Activated naive CD4-positive, alpha-beta T cell treated with anti-CD3 and anti-CD28 coated beads, Interleukin-2, amount 10 ng/mL, durations not matched to agents 7 days and 5 days (primary cell): ENCODE data around the gene GTF2H4.
A peak's percentile ranks its signal among the peaks of the same experiment; 100 is the strongest.
"Not testable (repeated sequence)": the region's sequence is repeated elsewhere in the genome, so short reads cannot be mapped to it uniquely, and the experiment has no call there.

Source experiments
- CTCF ChIA-PET: fragments of 350-600 bp; sonication (Branson Sonifier 250); formaldehyde crosslinking; loops from one replicate; lab custom pipeline; 2021; ENCODE audit warnings: antibody characterized with exemption; lab: Charles Lee
- DNase-seq: peaks from one replicate; pipeline ENCODE4 v3.0.0-alpha.2; 2020
- H3K27ac Mint-ChIP-seq: one replicate; pipeline ENCODE4 v1.8.0; 2021; ENCODE audit warnings: mild to moderate bottlenecking, moderate library complexity, mixed read lengths
- H3K27me3 Mint-ChIP-seq: one replicate; pipeline ENCODE4 v1.8.0; 2021; ENCODE audit warnings: mild to moderate bottlenecking, mixed read lengths
- H3K36me3 Mint-ChIP-seq: one replicate; pipeline ENCODE4 v1.8.0; 2021; ENCODE audit warnings: mixed read lengths
- H3K4me1 Mint-ChIP-seq: one replicate; pipeline ENCODE4 v1.8.0; 2021; ENCODE audit warnings: mixed read lengths
- H3K4me3 Mint-ChIP-seq: one replicate; pipeline ENCODE4 v1.8.0; 2021; ENCODE audit warnings: mild to moderate bottlenecking, moderate library complexity, mixed read lengths
- H3K9me3 Mint-ChIP-seq: one replicate; pipeline ENCODE4 v1.8.0; 2021; ENCODE audit warnings: mixed read lengths

The GTF2H4 gene

GRCh38 chr6:30894935-30895334 is 13.1 kb upstream of the GTF2H4 start:
- no peaks in the 10 kb centered on the region for H3K4me1 Mint-ChIP-seq
- no peaks in the 10 kb centered on the region for H3K9me3 Mint-ChIP-seq
- H3K36me3 Mint-ChIP-seq: no peaks in the 10 kb centered on the region
- no peak for DNase-seq
- no peak overlapping the region for H3K27ac Mint-ChIP-seq
- CTCF ChIA-PET: no interaction called here
- no peak overlapping the region for H3K4me3 Mint-ChIP-seq
- H3K27me3 Mint-ChIP-seq: peaks cover 11% of the 10 kb centered on the region

GRCh38 chr6:30895343-30895742 is 12.7 kb upstream of the GTF2H4 start:
- no peak for DNase-seq
- Mint-ChIP-seq H3K9me3 (no peaks in the 10 kb centered on the region), H3K4me3 (no peak overlapping the region), H3K27ac (no peak overlapping the region), H3K27me3 (peaks cover 10% of the 10 kb centered on the region), H3K4me1 (no peaks in the 10 kb centered on the region), H3K36me3 (no peaks in the 10 kb centered on the region)
- CTCF ChIA-PET: no interaction called here

DNA sequence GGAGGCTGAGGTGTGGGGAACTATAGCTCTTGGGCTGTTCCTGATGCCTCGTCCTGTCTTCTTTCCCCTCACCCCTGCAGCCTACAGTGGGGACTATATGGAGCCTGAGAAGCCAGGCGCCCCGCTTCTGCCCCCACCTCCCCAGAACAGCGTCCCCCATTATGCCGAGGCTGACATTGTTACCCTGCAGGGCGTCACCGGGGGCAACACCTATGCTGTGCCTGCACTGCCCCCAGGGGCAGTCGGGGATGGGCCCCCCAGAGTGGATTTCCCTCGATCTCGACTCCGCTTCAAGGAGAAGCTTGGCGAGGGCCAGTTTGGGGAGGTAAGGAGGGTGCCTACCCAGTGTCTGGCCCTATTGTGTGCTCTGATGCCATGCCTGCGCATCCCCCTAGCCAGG is 11.5 kb upstream of the GTF2H4 start:
- H3K4me3 Mint-ChIP-seq: no peak overlapping the region
- CTCF ChIA-PET: interaction anchor here (1.5 kb wide), 1 partner anchor 11 kb away, joined by 4 read pairs; the partner anchor contains the start of gene GTF2H4
- no peaks in the 10 kb centered on the region for H3K36me3 Mint-ChIP-seq

DNA sequence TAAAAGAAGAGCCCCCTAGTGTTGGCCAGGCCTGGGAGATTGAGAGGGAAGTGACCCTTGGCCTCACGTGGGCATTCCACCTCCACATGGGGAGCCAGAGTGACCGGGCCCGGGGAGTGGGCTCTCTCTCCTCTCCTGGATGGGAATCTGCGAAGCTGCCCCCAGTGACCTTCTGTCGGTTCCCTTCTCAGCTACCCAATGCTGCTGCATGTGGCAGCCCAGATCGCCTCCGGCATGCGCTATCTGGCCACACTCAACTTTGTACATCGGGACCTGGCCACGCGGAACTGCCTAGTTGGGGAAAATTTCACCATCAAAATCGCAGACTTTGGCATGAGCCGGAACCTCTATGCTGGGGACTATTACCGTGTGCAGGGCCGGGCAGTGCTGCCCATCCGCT is 10.1 kb upstream of the GTF2H4 start:
- Mint-ChIP-seq H3K9me3 (no peaks in the 10 kb centered on the region), H3K27ac (no peak overlapping the region), H3K4me1 (peaks cover 4% of the 10 kb centered on the region), H3K36me3 (no peaks in the 10 kb centered on the region), H3K4me3 (no peak overlapping the region), H3K27me3 (peaks cover 11% of the 10 kb centered on the region)
- CTCF ChIA-PET: no interaction called here
- no peak for DNase-seq

More for the DNA sequence above, 11.5 kb upstream of the GTF2H4 start:
- Mint-ChIP-seq H3K4me1 (no peaks in the 10 kb centered on the region), H3K9me3 (no peaks in the 10 kb centered on the region), H3K27me3 (peaks cover 7% of the 10 kb centered on the region), H3K27ac (no peak overlapping the region)
- no peak for DNase-seq

GRCh38 chr6:30898750-30899360 is 9.2 kb upstream of the GTF2H4 start:
- CTCF ChIA-PET: interaction anchor here (1.7 kb wide), 1 partner anchor 188 kb away, joined by 4 read pairs; no protein-coding TSS in a partner anchor
- Mint-ChIP-seq H3K27ac (no peak overlapping the region), H3K36me3 (no peaks in the 10 kb centered on the region), H3K9me3 (no peaks in the 10 kb centered on the region), H3K27me3 (peaks cover 11% of the 10 kb centered on the region), H3K4me3 (no peak overlapping the region), H3K4me1 (peaks cover 5% of the 10 kb centered on the region)
- DNase-seq: no peak

GRCh38 chr6:30900863-30901417 is 7.1 kb upstream of the GTF2H4 start:
- H3K27ac Mint-ChIP-seq: no peak overlapping the region
- no peak overlapping the region for H3K4me3 Mint-ChIP-seq
- no peaks in the 10 kb centered on the region for H3K9me3 Mint-ChIP-seq
- CTCF ChIA-PET: interaction anchor here (0.8 to 0.9 kb wide), 2 partner anchors 11 to 179 kb away, joined by 3 to 4 read pairs; no protein-coding TSS in a partner anchor
- DNase-seq: no peak
- no peaks in the 10 kb centered on the region for H3K36me3 Mint-ChIP-seq
- H3K27me3 Mint-ChIP-seq: peaks cover 11% of the 10 kb centered on the region
- peaks cover 5% of the 10 kb centered on the region for H3K4me1 Mint-ChIP-seq

DNA sequence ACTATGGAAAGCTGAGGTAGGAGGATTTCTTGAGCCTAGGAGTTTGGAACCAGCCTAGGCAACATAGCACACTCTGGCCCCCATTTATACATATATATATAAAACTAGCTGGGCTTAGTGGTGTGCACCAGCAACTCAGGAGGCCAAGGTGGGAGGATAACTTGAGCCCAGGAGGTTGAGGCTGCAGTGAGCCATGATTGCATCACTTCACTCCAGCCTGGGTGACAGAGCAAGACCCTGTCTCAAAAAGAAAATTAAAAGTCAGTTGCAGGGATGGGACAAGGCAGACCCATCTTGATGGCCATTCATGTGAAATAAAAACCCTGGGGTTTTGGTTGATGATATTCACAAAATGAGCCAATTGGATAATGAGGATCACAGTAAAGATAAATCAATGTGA is 6.6 kb upstream of the GTF2H4 start:
- H3K27me3 Mint-ChIP-seq: peaks cover 11% of the 10 kb centered on the region
- H3K27ac Mint-ChIP-seq: no peak overlapping the region
- no peak overlapping the region for H3K4me3 Mint-ChIP-seq
- H3K36me3 Mint-ChIP-seq: no peaks in the 10 kb centered on the region
- no peak for DNase-seq
- H3K9me3 Mint-ChIP-seq: no peaks in the 10 kb centered on the region
- peaks cover 5% of the 10 kb centered on the region for H3K4me1 Mint-ChIP-seq
- CTCF ChIA-PET: interaction anchor here (0.8 to 0.9 kb wide), 2 partner anchors 12 to 178 kb away, joined by 3 to 4 read pairs; no protein-coding TSS in a partner anchor

DNA sequence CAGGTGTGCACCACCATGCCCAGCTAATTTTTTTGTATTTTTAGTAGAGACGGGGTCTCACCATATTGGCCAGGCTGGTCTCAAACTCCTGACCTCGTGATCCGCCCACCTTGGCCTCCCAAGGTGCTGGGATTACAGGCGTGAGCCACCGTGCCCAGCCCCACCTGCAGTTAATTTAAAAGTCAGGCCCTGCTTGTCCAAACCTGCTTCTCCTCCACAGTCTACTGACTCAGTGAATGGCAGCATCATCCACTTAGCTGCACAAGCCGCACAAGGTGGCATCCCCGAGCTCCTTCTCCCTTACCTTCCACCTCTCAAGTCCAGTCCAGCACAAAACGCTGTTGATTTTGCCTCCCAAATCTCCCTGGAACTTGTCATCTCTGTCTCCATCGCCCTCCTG is 5.8 kb upstream of the GTF2H4 start:
- CTCF ChIA-PET, DNase-seq, H3K4me1 Mint-ChIP-seq, H3K9me3 Mint-ChIP-seq, H3K36me3 Mint-ChIP-seq, H3K4me3 Mint-ChIP-seq, H3K27ac Mint-ChIP-seq: not testable (repeated sequence)
- H3K27me3 Mint-ChIP-seq: peaks cover 11% of the 10 kb centered on the region

DNA sequence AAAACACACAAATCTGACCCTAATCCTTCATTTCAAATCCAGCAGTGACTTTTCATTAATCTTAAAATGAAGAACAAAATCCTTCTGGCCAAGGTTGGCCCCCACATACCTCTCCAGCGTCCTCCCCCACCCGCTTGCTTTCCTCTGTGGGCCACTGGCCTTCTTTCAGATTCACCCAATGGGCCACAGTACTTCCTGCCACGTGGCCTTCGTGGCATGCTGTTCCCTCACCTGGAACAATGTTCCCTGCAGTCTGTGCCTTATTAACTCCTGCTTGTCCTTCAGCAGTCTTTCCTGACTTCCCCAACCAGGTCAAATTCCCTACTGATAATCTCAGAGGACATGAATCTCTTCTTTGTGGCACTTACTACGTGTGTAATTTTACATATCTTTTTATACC is 5.3 kb upstream of the GTF2H4 start:
- Mint-ChIP-seq H3K27ac (no peak overlapping the region), H3K4me3 (no peak overlapping the region), H3K4me1 (peaks cover 13% of the 10 kb centered on the region), H3K27me3 (peaks cover 11% of the 10 kb centered on the region), H3K9me3 (no peaks in the 10 kb centered on the region), H3K36me3 (no peaks in the 10 kb centered on the region)
- CTCF ChIA-PET: no interaction called here
- DNase-seq: no peak

GRCh38 chr6:30903236-30903635 is 4.8 kb upstream of the GTF2H4 start:
- Mint-ChIP-seq H3K4me1 (peaks cover 18% of the 10 kb centered on the region), H3K9me3 (no peaks in the 10 kb centered on the region), H3K27me3 (peaks cover 11% of the 10 kb centered on the region), H3K27ac (no peak overlapping the region), H3K4me3 (no peak overlapping the region), H3K36me3 (no peaks in the 10 kb centered on the region)
- CTCF ChIA-PET: no interaction called here
- DNase-seq: no peak

DNA sequence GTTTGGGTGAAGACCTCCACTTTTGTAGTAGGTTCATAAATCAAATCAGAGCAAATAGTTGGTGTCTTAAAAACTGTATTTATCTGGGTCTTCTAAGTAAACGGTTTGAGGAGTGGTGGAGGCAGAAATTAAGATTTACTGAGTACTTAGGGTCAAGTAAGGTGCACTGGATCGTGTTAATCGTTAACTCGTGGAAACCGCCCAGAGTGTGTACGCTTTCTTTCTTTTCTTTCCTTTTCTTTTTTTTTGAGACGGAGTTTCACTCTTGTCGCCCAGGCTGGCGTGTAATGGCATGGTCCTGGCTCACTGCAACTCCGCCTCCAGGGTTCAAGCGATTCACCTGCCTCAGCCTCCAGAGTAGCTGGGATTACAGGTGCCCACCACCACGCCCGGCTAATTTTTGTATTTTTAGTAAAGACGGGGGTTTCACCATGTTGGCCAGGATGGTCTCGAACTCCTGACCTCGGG is 683 bp upstream of the GTF2H4 start:
- Mint-ChIP-seq H3K4me3 (peak overlapping the region; percentile 97), H3K4me1 (peaks cover 29% of the 10 kb centered on the region), H3K36me3 (peaks cover 13% of the 10 kb centered on the region)
- not testable (repeated sequence) for H3K27ac Mint-ChIP-seq, H3K27me3 Mint-ChIP-seq, DNase-seq, H3K9me3 Mint-ChIP-seq
- CTCF ChIA-PET: interaction anchor here (1.0 to 3.4 kb wide), 8 partner anchors 9 to 190 kb away, joined by 3 to 11 read pairs (median 4); partner anchors contain the start of gene MDC1

GRCh38 chr6:30908700-30909099 is 693 bp downstream of the GTF2H4 start:
- H3K27ac Mint-ChIP-seq: no peak overlapping the region
- no peaks in the 10 kb centered on the region for H3K9me3 Mint-ChIP-seq

GRCh38 chr6:30910473-30910872 is 2.5 kb downstream of the GTF2H4 start:
- H3K4me3 Mint-ChIP-seq, H3K27ac Mint-ChIP-seq, H3K27me3 Mint-ChIP-seq, H3K9me3 Mint-ChIP-seq, DNase-seq: not testable (repeated sequence)
- Mint-ChIP-seq H3K4me1 (peaks cover 42% of the 10 kb centered on the region), H3K36me3 (peaks cover 22% of the 10 kb centered on the region)
- CTCF ChIA-PET: interaction anchor here (0.9 to 11.3 kb wide), 3 partner anchors 82 to 172 kb away, joined by 3 to 202 read pairs (median 11); no protein-coding TSS in a partner anchor

More at GRCh38 chr6:30908700-30909099, 693 bp downstream of the GTF2H4 start:
- CTCF ChIA-PET: interaction anchor here (0.8 to 3.4 kb wide), 3 partner anchors 10 to 171 kb away, joined by 3 to 11 read pairs (median 4); no protein-coding TSS in a partner anchor
- peaks cover 22% of the 10 kb centered on the region for H3K36me3 Mint-ChIP-seq
- peak overlapping the region; percentile 97 for H3K4me3 Mint-ChIP-seq
- H3K27me3 Mint-ChIP-seq: no peaks in the 10 kb centered on the region
- H3K4me1 Mint-ChIP-seq: peaks cover 32% of the 10 kb centered on the region
- no peak for DNase-seq

DNA sequence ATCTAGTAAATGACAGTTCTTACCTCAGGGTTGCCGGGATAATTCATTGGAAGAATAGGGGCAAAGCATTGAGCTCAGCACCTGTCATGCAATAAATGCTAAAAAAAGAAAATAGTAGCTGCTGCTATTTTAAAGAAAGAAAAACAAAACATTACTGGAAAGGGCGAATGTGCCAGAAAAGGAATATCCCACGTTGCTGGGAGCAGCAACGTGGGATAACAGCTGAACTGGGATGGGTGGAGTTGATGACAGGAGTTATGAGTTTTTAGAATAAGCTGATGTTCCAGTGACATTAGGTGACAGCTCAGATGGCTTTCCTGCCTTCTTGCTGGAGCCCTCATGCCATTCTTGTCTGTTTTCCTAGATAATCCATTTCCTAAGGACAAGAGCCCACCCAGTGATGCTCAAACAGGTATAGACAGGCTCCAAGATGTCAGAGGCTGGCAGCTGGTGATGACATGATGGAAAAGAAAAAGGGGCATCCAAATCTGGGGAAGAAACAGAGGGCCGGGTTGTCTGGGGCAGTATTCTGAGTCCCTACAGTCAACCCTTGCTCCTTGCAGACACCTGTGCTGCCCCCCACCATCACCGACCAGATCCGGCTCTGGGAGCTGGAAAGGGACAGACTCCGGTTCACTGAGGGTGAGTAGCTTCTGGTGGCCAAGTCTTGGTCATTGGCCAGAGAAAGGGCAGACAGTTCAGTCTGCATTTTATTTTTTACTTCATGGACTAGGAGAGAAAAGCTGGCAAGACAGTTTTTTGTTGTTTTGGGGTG is 4.9 kb downstream of the GTF2H4 start:
- Mint-ChIP-seq H3K4me3 (peak overlapping the region; percentile 88), H3K27ac (no peak overlapping the region), H3K36me3 (peaks cover 26% of the 10 kb centered on the region), H3K27me3 (no peaks in the 10 kb centered on the region), H3K4me1 (peaks cover 40% of the 10 kb centered on the region), H3K9me3 (no peaks in the 10 kb centered on the region)
- no peak for DNase-seq
- CTCF ChIA-PET: interaction anchor here (1.0 to 11.3 kb wide), 9 partner anchors 23 to 429 kb away, joined by 3 to 202 read pairs (median 4); partner anchors contain the start of gene DDR1
